ENCODE measurements around the gene CRYZL1. TPM values are rescaled to one million over a fixed set of nuclear protein-coding genes. Genes with fewer than 3 reads are reported as not detected.

Gene CRYZL1
- total RNA-seq, 5 donors from 2014 or later (not counting 1 experiment from before 2014, with no cell fraction given): 26.5 to 58.3 (median 47.8) TPM

GRCh38 chr21:33674226-33674625 lies 32.7 kb upstream of the CRYZL1 start:
- ATAC-seq (replicated peaks in 1 of 4) (no peak), DNase-seq (no peak)
- no peak overlapping the region for H3K4me3 ChIP-seq (ENCODE audit: control insufficient read depth in 1 of 2, extremely low read depth in 1 of 2, low read length in 1 of 2)
- no peaks in the 10 kb centered on the region for H3K4me1 ChIP-seq (ENCODE audit: control insufficient read depth in 1 of 2, extremely low read depth in 1 of 2, insufficient read depth in 2 of 2, low read length in 2 of 2)
- H3K4me3 Mint-ChIP-seq: no peak overlapping the region
- H3K27me3 Mint-ChIP-seq: no peaks in the 10 kb centered on the region
- H3K36me3 ChIP-seq (ENCODE audit: control insufficient read depth in 2 of 2, extremely low read depth in 1 of 2, insufficient read depth in 1 of 2, low read length in 1 of 2): no peaks in the 10 kb centered on the region
- H3K27ac ChIP-seq (ENCODE audit: low read length): no peak overlapping the region
- H3K9me3 Mint-ChIP-seq: no peaks in the 10 kb centered on the region
- H3K27me3 ChIP-seq (replicated peaks in 1 of 2; ENCODE audit: control insufficient read depth in 2 of 2, extremely low read depth in 1 of 2, insufficient read depth in 2 of 2, low read length in 1 of 2): no peaks in the 10 kb centered on the region
- WGBS (ENCODE audit: insufficient coverage): 43% methylated on average over 1 of the region's 1 CpG
- CTCF ChIA-PET: no interaction called here
- H3K36me3 Mint-ChIP-seq: no peaks in the 10 kb centered on the region
- no peaks in the 10 kb centered on the region for H3K4me1 Mint-ChIP-seq
- H3K9me3 ChIP-seq: no peaks in the 10 kb centered on the region
- POLR2A ChIA-PET: no interaction called here
- H3K27ac Mint-ChIP-seq: no peak overlapping the region

GRCh38 chr21:33673473-33673872 lies 31.9 kb upstream of the CRYZL1 start:
- Mint-ChIP-seq H3K4me3 (no peak overlapping the region), H3K36me3 (no peaks in the 10 kb centered on the region), H3K27me3 (no peaks in the 10 kb centered on the region), H3K27ac (no peak overlapping the region), H3K4me1 (no peaks in the 10 kb centered on the region), H3K9me3 (no peaks in the 10 kb centered on the region)
- Histone ChIP-seq H3K4me1 (ENCODE audit: control insufficient read depth in 1 of 2, extremely low read depth in 1 of 2, insufficient read depth in 2 of 2, low read length in 2 of 2) (no peaks in the 10 kb centered on the region), H3K9me3 (no peaks in the 10 kb centered on the region), H3K36me3 (ENCODE audit: control insufficient read depth in 2 of 2, extremely low read depth in 1 of 2, insufficient read depth in 1 of 2, low read length in 1 of 2) (no peaks in the 10 kb centered on the region), H3K4me3 (ENCODE audit: control insufficient read depth in 1 of 2, extremely low read depth in 1 of 2, low read length in 1 of 2) (no peak overlapping the region), H3K27ac (ENCODE audit: low read length) (no peak overlapping the region), H3K27me3 (replicated peaks in 1 of 2; ENCODE audit: control insufficient read depth in 2 of 2, extremely low read depth in 1 of 2, insufficient read depth in 2 of 2, low read length in 1 of 2) (no peaks in the 10 kb centered on the region)
- DNase-seq: no peak
- ChIA-PET CTCF (no interaction called here), POLR2A (no interaction called here)
- ATAC-seq (replicated peaks in 1 of 4): no peak
- WGBS (ENCODE audit: insufficient coverage): 96% methylated on average over 5 of the region's 8 CpGs

DNA sequence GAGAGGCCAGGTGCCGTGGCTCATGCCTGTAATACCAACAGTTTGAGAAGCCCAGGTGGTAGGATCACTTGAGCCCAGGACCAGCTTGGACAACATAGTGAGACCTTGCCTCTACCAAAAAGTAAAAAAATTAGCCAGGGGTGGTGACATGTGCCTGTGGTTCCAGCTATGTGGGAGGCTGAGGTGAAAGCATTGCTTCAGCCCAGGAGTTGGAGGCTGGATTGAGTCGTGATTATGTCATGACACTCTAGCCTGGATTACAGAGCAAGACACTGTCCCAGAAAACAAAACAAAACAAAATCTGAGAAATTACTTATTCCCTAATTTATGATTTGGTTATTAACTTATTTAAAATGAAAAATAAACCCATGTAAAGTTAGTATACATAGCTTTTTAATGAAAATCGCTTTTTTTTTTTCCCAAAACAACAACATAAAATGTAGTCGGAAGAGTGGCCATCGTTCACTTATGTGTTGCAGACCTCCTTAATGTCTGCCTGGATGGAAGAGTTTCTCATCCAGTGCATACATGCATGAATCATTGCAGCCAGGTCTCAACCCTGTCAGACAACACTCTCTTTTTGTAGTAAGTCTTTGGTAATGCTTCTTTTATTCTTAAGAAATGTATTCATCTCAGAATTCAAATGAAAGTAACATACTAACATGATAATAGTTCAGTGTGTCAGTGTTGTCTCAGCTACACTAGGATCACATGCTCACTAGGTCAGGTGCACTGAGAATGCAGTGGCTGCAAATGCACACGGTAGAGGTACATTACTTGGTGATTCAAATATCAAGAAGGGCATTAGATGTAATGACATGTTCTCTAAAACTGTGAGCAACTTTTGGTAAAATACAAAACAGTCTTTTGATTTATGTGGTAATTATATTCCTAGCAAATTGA lies 28.8 kb upstream of the CRYZL1 start:
- POLR2A ChIA-PET: interaction anchor here in 1 of 2 donors (0.6 kb wide), 1 partner anchor 44 kb away, joined by 3 read pairs; no protein-coding TSS in a partner anchor
- no peaks in the 10 kb centered on the region for H3K27me3 Mint-ChIP-seq

GRCh38 chr21:33668620-33669019 lies 27.1 kb upstream of the CRYZL1 start:
- Mint-ChIP-seq H3K4me1 (no peaks in the 10 kb centered on the region), H3K36me3 (no peaks in the 10 kb centered on the region), H3K9me3 (no peaks in the 10 kb centered on the region), H3K4me3 (no peak overlapping the region), H3K27me3 (no peaks in the 10 kb centered on the region), H3K27ac (no peak overlapping the region)
- POLR2A ChIA-PET: no interaction called here
- no peak overlapping the region for H3K4me3 ChIP-seq (ENCODE audit: control insufficient read depth in 1 of 2, extremely low read depth in 1 of 2, low read length in 1 of 2)
- whole genome bisulfite sequencing (ENCODE audit: insufficient coverage): 73% methylated on average over 2 of the region's 2 CpGs
- ATAC-seq (replicated peaks in 1 of 4): no peak
- H3K27ac ChIP-seq (ENCODE audit: low read length): no peak overlapping the region
- CTCF ChIA-PET: no interaction called here
- H3K9me3 ChIP-seq: no peaks in the 10 kb centered on the region
- no peaks in the 10 kb centered on the region for H3K4me1 ChIP-seq (ENCODE audit: control insufficient read depth in 1 of 2, extremely low read depth in 1 of 2, insufficient read depth in 2 of 2, low read length in 2 of 2)
- no peaks in the 10 kb centered on the region for H3K36me3 ChIP-seq (ENCODE audit: control insufficient read depth in 2 of 2, extremely low read depth in 1 of 2, insufficient read depth in 1 of 2, low read length in 1 of 2)
- no peaks in the 10 kb centered on the region for H3K27me3 ChIP-seq (replicated peaks in 1 of 2; ENCODE audit: control insufficient read depth in 2 of 2, extremely low read depth in 1 of 2, insufficient read depth in 2 of 2, low read length in 1 of 2)
- no peak for DNase-seq

More for the DNA sequence above, 28.8 kb upstream of the CRYZL1 start:
- CTCF ChIA-PET: no interaction called here
- WGBS (ENCODE audit: insufficient coverage): 90% methylated on average over 2 of the region's 6 CpGs
- Histone ChIP-seq H3K9me3 (no peaks in the 10 kb centered on the region), H3K27ac (ENCODE audit: low read length) (no peak overlapping the region), H3K4me3 (ENCODE audit: control insufficient read depth in 1 of 2, extremely low read depth in 1 of 2, low read length in 1 of 2) (no peak overlapping the region), H3K4me1 (ENCODE audit: control insufficient read depth in 1 of 2, extremely low read depth in 1 of 2, insufficient read depth in 2 of 2, low read length in 2 of 2) (no peaks in the 10 kb centered on the region), H3K27me3 (replicated peaks in 1 of 2; ENCODE audit: control insufficient read depth in 2 of 2, extremely low read depth in 1 of 2, insufficient read depth in 2 of 2, low read length in 1 of 2) (no peaks in the 10 kb centered on the region), H3K36me3 (ENCODE audit: control insufficient read depth in 2 of 2, extremely low read depth in 1 of 2, insufficient read depth in 1 of 2, low read length in 1 of 2) (no peaks in the 10 kb centered on the region)
- no peaks in the 10 kb centered on the region for H3K36me3 Mint-ChIP-seq
- no peaks in the 10 kb centered on the region for H3K9me3 Mint-ChIP-seq
- ATAC-seq (replicated peaks in 1 of 4) (no peak), DNase-seq (no peak)
- H3K27ac Mint-ChIP-seq: no peak overlapping the region
- no peak overlapping the region for H3K4me3 Mint-ChIP-seq
- no peaks in the 10 kb centered on the region for H3K4me1 Mint-ChIP-seq

- Mint-ChIP-seq H3K9me3 (no peaks in the 10 kb centered on the region), H3K27ac (no peak overlapping the region)
Observed at GRCh38 chr21:33668180-33668579, 26.6 kb upstream of the CRYZL1 start.

DNA sequence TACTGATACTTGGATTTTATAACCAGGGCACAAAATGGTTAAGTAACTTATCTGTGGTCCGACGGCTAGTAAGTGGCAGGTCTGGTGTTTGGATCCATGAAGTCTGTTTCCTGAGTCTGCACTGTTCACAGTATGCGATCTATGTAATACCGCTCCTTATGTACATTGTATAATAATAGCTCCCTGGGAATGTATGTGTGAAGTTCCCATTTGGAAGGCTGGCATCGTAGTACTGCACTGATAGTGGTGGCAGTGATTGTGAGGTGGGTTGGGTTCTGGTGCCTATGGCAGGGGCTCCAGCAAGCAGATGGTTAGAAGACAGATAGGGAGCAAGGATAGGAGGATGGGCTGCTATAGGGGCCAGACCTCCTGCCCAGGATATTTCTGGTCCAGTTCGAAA lies 26.1 kb upstream of the CRYZL1 start:
- no peak for ATAC-seq (replicated peaks in 1 of 4)
- Histone ChIP-seq H3K27me3 (replicated peaks in 1 of 2; ENCODE audit: control insufficient read depth in 2 of 2, extremely low read depth in 1 of 2, insufficient read depth in 2 of 2, low read length in 1 of 2) (no peaks in the 10 kb centered on the region), H3K4me3 (ENCODE audit: control insufficient read depth in 1 of 2, extremely low read depth in 1 of 2, low read length in 1 of 2) (no peak overlapping the region), H3K4me1 (ENCODE audit: control insufficient read depth in 1 of 2, extremely low read depth in 1 of 2, insufficient read depth in 2 of 2, low read length in 2 of 2) (no peaks in the 10 kb centered on the region), H3K27ac (ENCODE audit: low read length) (no peak overlapping the region), H3K36me3 (ENCODE audit: control insufficient read depth in 2 of 2, extremely low read depth in 1 of 2, insufficient read depth in 1 of 2, low read length in 1 of 2) (no peaks in the 10 kb centered on the region), H3K9me3 (no peaks in the 10 kb centered on the region)
- DNase-seq: no peak
- no peaks in the 10 kb centered on the region for H3K4me1 Mint-ChIP-seq
- H3K27me3 Mint-ChIP-seq: no peaks in the 10 kb centered on the region
- CTCF ChIA-PET: no interaction called here
- no peak overlapping the region for H3K4me3 Mint-ChIP-seq
- H3K36me3 Mint-ChIP-seq: no peaks in the 10 kb centered on the region
- no peaks in the 10 kb centered on the region for H3K9me3 Mint-ChIP-seq
- WGBS (ENCODE audit: insufficient coverage): 98% methylated on average over 5 of the region's 6 CpGs
- POLR2A ChIA-PET: no interaction called here
- no peak overlapping the region for H3K27ac Mint-ChIP-seq

More at GRCh38 chr21:33668180-33668579, 26.6 kb upstream of the CRYZL1 start:
- no peaks in the 10 kb centered on the region for H3K36me3 ChIP-seq (ENCODE audit: control insufficient read depth in 2 of 2, extremely low read depth in 1 of 2, insufficient read depth in 1 of 2, low read length in 1 of 2)
- Mint-ChIP-seq H3K27me3 (no peaks in the 10 kb centered on the region), H3K4me1 (no peaks in the 10 kb centered on the region), H3K36me3 (no peaks in the 10 kb centered on the region), H3K4me3 (no peak overlapping the region)
- ChIA-PET CTCF (no interaction called here), POLR2A (no interaction called here)
- ATAC-seq (replicated peaks in 1 of 4): no peak
- no peaks in the 10 kb centered on the region for H3K27me3 ChIP-seq (replicated peaks in 1 of 2; ENCODE audit: control insufficient read depth in 2 of 2, extremely low read depth in 1 of 2, insufficient read depth in 2 of 2, low read length in 1 of 2)
- no peaks in the 10 kb centered on the region for H3K9me3 ChIP-seq
- no peak for DNase-seq
- H3K4me3 ChIP-seq (ENCODE audit: control insufficient read depth in 1 of 2, extremely low read depth in 1 of 2, low read length in 1 of 2): no peak overlapping the region
- no peak overlapping the region for H3K27ac ChIP-seq (ENCODE audit: low read length)
- no peaks in the 10 kb centered on the region for H3K4me1 ChIP-seq (ENCODE audit: control insufficient read depth in 1 of 2, extremely low read depth in 1 of 2, insufficient read depth in 2 of 2, low read length in 2 of 2)
- 80% methylated on average over 1 of the region's 4 CpGs for WGBS (ENCODE audit: insufficient coverage)

Data from T-cell (primary cell).